ENCODE data around the gene CDC42SE1.

DNA sequence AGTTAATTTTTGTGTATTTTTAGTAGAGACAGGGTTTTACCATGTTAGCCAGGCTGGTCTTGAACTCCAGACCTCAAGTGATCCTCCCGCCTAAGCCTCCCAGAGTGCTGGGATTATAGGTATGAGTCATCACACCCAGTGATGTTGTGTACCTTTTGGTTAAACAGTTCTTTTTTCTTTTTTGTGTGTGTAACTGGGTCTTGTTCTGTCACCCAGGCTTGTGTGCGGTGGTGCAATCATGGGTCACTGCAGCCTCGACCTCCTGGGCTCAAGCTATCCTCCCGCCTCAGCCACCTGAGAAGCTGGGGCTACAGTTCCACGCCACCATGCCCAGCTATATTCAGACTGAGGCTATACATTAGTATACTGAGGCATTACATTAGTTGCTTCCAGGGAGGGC is 48.9 kb upstream of the CDC42SE1 start:
- no peak for TF ChIP-seq POLR2A (IDR thresholded peaks at IDR 0.05)
- TF ChIP-seq, protein P1, sequence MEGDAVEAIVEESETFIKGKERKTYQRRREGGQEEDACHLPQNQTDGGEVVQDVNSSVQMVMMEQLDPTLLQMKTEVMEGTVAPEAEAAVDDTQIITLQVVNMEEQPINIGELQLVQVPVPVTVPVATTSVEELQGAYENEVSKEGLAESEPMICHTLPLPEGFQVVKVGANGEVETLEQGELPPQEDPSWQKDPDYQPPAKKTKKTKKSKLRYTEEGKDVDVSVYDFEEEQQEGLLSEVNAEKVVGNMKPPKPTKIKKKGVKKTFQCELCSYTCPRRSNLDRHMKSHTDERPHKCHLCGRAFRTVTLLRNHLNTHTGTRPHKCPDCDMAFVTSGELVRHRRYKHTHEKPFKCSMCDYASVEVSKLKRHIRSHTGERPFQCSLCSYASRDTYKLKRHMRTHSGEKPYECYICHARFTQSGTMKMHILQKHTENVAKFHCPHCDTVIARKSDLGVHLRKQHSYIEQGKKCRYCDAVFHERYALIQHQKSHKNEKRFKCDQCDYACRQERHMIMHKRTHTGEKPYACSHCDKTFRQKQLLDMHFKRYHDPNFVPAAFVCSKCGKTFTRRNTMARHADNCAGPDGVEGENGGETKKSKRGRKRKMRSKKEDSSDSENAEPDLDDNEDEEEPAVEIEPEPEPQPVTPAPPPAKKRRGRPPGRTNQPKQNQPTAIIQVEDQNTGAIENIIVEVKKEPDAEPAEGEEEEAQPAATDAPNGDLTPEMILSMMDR (IDR thresholded peaks at IDR 0.05), result no peak
- TF ChIP-seq EP300 (IDR thresholded peaks at IDR 0.05), result no peak
